HepG2 (cell line): ENCODE data around the gene FAM168A. TPM values are rescaled to one million over a fixed set of nuclear protein-coding genes. Genes with fewer than 3 reads are reported as not detected.

Source experiments
- ARID5B ChIP-seq: IDR thresholded peaks from 2 replicates; pipeline ENCODE4 v1.4.0; 2020; ENCODE audit warnings: mild to moderate bottlenecking, missing genetic modification reagents
- BCLAF1 ChIP-seq: fragments of 450-650 bp; IDR thresholded peaks from 2 replicates; pipeline ENCODE4 v1.6.1; 2017; ENCODE audit warnings: mild to moderate bottlenecking
- CBX1 ChIP-seq: IDR thresholded peaks from one replicate; pipeline ENCODE4 v1.6.1; 2016; ENCODE audit warnings: antibody characterized with exemption, low read depth
- LRRFIP1 ChIP-seq: sonication (generic); formaldehyde crosslinking; conservative IDR thresholded peaks from 2 replicates; pipeline ENCODE4 v1.4.0; 2020; ENCODE audit warnings: missing genetic modification reagents
- MTA3 ChIP-seq: sonication (generic); formaldehyde crosslinking; IDR thresholded peaks from 2 replicates; pipeline ENCODE4 v1.4.0; 2020; ENCODE audit warnings: missing genetic modification reagents
- NFIC ChIP-seq: IDR thresholded peaks from 2 replicates; pipeline ENCODE4 v1.6.1; 2012; ENCODE audit warnings: mild to moderate bottlenecking, low read length, inconsistent platforms
- RFX3 ChIP-seq: IDR thresholded peaks from 2 replicates; pipeline ENCODE4 v1.6.1; 2016; ENCODE audit warnings: missing biosample characterization, missing genetic modification reagents
- SRY ChIP-seq: sonication (generic); formaldehyde crosslinking; IDR thresholded peaks from 2 replicates; pipeline ENCODE4 v1.8.0; 2022; ENCODE audit warnings: mild to moderate bottlenecking, missing genetic modification reagents
- TCF12 ChIP-seq, 2 experiments: fragments of 450-650 bp in 1 of 2; sonication (generic) in 1 of 2; formaldehyde crosslinking in 1 of 2; IDR thresholded peaks; 2 replicates each; pipeline versions ENCODE4 v1.6.1 to v1.8.0; 2017 to 2022; ENCODE audit warnings: antibody characterized with exemption in 1 of 2, mild to moderate bottlenecking in 1 of 2, missing genetic modification reagents in 1 of 2, moderate library complexity in 1 of 2
- TEF ChIP-seq: sonication (generic); formaldehyde crosslinking; IDR thresholded peaks from 2 replicates; pipeline ENCODE4 v1.5.0; 2020; ENCODE audit warnings: missing genetic modification reagents
- YEATS2 ChIP-seq: sonication (generic); formaldehyde crosslinking; IDR thresholded peaks from 2 replicates; pipeline ENCODE4 v1.4.0; 2020; ENCODE audit warnings: missing genetic modification reagents, borderline replicate concordance
- ZEB1 ChIP-seq: IDR thresholded peaks from 2 replicates; pipeline ENCODE4 v1.6.1; 2012; ENCODE audit warnings: mild to moderate bottlenecking, low read depth, inconsistent platforms; ENCODE audit not compliant: insufficient replicate concordance
- ZNF142 ChIP-seq: sonication (generic); formaldehyde crosslinking; IDR thresholded peaks from 2 replicates; pipeline ENCODE4 v1.4.0; 2020; ENCODE audit warnings: missing genetic modification reagents
- polyA plus RNA-seq, 8 experiments: library from polyadenylated mRNA; depleted of rRNA in 3 of 8; stranded (reverse) in 7 of 8; unstranded in 1 of 8; fragments of >200 nt; fragmentation: Illumina TruSeq in 4 of 8; extraction: Trizol in 4 of 8; gene quantifications; 2 replicates each; pipeline versions ENCODE4 v1.2.1 to v1.2.3, GENCODE V29; 2011 to 2016; ENCODE audit warnings: low read depth in 4 of 8, missing spikeins in 1 of 8, mixed read lengths in 1 of 8; ENCODE audit not compliant: insufficient read depth in 1 of 8
- total RNA-seq, 5 experiments: library from RNA; depleted of rRNA; stranded (reverse); fragments of >200 nt; fragmentation: Illumina TruSeq; extraction: Trizol; gene quantifications; 2 replicates each; pipeline ENCODE4 v1.2.3, GENCODE V29; 2016; ENCODE audit warnings: low read depth in 1 of 5

The FAM168A gene
- total and polyA plus RNA-seq, 2 of the 13 experiments (the other 11 are each of a cell fraction or from before 2014, with no cell fraction given) = 13.9 to 15.8 TPM

- TF ChIP-seq BCLAF1 (no peak), TEF (CRISPR knock-in tag) (no peak), MTA3 (CRISPR knock-in tag) (no peak), LRRFIP1 (CRISPR knock-in tag) (no peak), ARID5B (peak; percentile 77), TCF12 (IDR thresholded peaks at IDR 0.05) (no peak), TCF12 (CRISPR knock-in tag; IDR thresholded peaks at IDR 0.05) (no peak), SRY (CRISPR knock-in tag) (no peak), CBX1 (no peak), RFX3 (CRISPR knock-in tag) (no peak), NFIC (no peak), ZEB1 (no peak), YEATS2 (CRISPR knock-in tag) (no peak), ZNF142 (CRISPR knock-in tag) (no peak)
These were observed 43.1 kb downstream of the FAM168A start (continued) for GRCh38 chr11:73554671-73555320.
